Measurements from ENCODE around the gene POC1A. TPM values are rescaled to one million over a fixed set of nuclear protein-coding genes. Genes with fewer than 3 reads are reported as not detected.

The POC1A gene
- total RNA-seq, 3 donors from 2014 or later: 9.7 to 14.3 (median 11.7) TPM

- Mint-ChIP-seq H3K4me3 (no peak overlapping the region), H3K4me1 (ENCODE audit: low read depth) (peaks cover 21% of the 10 kb centered on the region), H3K36me3 (ENCODE audit: insufficient read depth) (no peaks in the 10 kb centered on the region), H3K9me3 (no peaks in the 10 kb centered on the region), H3K27me3 (ENCODE audit: low read depth) (no peaks in the 10 kb centered on the region)
- no peak for ATAC-seq
- DNase-seq: no peak
These were observed 66.5 kb downstream of the POC1A start for GRCh38 chr3:52087731-52088130.

DNA sequence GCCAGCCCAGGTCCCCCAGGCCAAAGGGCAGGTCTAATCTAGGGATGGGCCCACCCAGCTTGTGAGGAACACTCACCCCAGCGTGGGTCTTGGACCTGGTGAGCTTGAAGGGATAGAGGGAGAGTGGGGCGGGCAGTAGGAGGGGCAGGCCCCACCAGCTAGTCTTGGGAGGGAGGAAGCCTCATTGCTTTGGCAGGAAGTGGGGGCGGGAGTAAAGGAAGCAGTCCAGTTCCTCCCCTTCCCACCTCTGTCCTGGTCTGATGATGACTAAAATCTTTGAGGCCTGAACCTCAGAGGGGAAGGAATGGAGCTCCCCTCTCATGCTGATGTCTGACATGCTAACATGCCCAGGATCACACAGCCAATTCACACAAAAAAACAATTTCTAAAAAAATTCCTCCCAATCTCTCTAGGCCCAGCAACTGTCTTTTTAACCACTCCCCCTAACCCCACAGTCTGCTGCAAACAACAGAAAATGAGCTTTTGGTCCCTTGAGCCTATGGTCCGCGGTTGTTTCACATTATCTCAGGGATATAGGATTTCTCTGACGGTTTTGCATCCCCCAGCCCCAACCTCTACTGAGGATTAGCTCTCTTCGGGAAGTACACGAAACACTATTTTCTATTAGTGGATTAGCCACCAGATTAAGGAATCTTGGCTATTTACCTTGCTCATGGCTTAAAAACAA lies 67.1 kb downstream of the POC1A start:
- Mint-ChIP-seq H3K36me3 (ENCODE audit: insufficient read depth) (no peaks in the 10 kb centered on the region), H3K27me3 (ENCODE audit: low read depth) (no peaks in the 10 kb centered on the region), H3K4me1 (ENCODE audit: low read depth) (peaks cover 21% of the 10 kb centered on the region), H3K4me3 (no peak overlapping the region), H3K9me3 (no peaks in the 10 kb centered on the region)
- DNase-seq (no peak), ATAC-seq (no peak)

DNA sequence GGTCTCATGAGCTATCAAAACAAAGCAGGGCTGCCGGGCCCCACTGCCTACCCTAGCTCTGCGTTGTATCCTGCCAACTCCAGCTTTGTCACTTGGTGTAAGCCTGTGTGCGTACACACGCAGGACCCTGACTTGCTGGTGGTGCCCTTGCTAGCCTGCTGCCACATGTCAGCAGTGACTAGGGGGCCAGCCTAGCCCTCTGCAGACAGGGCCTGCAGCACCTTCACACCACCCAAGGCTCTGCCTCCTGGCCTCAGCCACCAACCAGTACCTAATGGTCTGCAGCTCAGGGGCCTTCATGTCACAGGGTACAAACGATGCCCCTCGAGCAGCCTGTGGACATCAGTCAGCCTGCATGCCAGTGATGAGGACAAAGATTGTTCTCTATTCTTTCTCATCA lies 67.8 kb downstream of the POC1A start:
- peaks cover 21% of the 10 kb centered on the region for H3K4me1 Mint-ChIP-seq (ENCODE audit: low read depth)
- H3K9me3 Mint-ChIP-seq: no peaks in the 10 kb centered on the region
- H3K4me3 Mint-ChIP-seq: no peak overlapping the region
- ATAC-seq (peak in 1 of 2 donors; percentile 13), DNase-seq (no peak)
- no peaks in the 10 kb centered on the region for H3K36me3 Mint-ChIP-seq (ENCODE audit: insufficient read depth)
- H3K27me3 Mint-ChIP-seq (ENCODE audit: low read depth): no peaks in the 10 kb centered on the region

- no peaks in the 10 kb centered on the region for H3K9me3 Mint-ChIP-seq
- H3K4me1 Mint-ChIP-seq (ENCODE audit: low read depth): peaks cover 21% of the 10 kb centered on the region
- no peak overlapping the region for H3K4me3 Mint-ChIP-seq
- H3K36me3 Mint-ChIP-seq (ENCODE audit: insufficient read depth): no peaks in the 10 kb centered on the region
- no peaks in the 10 kb centered on the region for H3K27me3 Mint-ChIP-seq (ENCODE audit: low read depth)
- DNase-seq: no peak
- peak; percentile 61 to 73 for ATAC-seq
These were observed 68.4 kb downstream of the POC1A start for GRCh38 chr3:52085681-52086282.

DNA sequence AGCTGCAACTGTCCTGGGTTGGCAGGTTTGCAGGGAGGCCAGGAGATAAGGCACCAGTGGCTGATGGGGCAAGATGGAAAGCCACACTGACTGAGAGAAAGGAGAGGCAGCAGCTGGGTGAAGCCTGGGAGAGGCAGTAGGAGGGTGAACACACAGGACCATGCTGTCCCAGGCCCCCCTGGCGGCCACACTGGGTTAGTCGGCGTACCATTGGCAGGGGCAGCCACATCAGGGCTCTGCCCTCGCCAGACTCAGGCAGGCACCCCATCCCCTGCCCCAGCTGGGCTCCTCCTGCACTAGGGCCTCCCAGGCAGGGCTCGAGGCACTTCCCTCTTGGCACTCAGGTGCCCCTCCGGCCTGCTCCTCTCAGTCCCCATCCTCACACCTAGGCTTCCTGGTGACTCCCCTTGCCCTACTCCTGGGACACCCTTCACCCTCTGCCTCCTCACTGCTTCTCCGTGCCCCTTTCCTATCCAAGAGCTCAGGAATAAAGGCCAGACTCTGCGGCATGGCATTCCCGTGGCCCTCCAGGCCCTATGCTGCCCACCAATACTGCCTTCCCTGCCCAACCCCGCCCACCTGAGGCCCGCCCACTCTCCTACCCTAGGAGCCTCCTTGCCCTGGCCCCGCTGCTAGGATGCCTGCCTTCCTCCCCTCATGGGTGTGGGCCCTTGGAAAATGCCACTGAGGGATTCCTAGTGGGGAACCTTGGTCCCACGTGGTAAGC lies 69.1 kb downstream of the POC1A start:
- Mint-ChIP-seq H3K4me1 (ENCODE audit: low read depth) (peaks cover 21% of the 10 kb centered on the region), H3K27me3 (ENCODE audit: low read depth) (no peaks in the 10 kb centered on the region), H3K36me3 (ENCODE audit: insufficient read depth) (no peaks in the 10 kb centered on the region), H3K4me3 (no peak overlapping the region), H3K9me3 (no peaks in the 10 kb centered on the region)
- DNase-seq: no peak
- ATAC-seq: no peak

GRCh38 chr3:52084216-52084945 lies 69.8 kb downstream of the POC1A start:
- H3K4me3 Mint-ChIP-seq: no peak overlapping the region
- no peaks in the 10 kb centered on the region for H3K9me3 Mint-ChIP-seq
- H3K36me3 Mint-ChIP-seq (ENCODE audit: insufficient read depth): no peaks in the 10 kb centered on the region
- ATAC-seq (no peak), DNase-seq (no peak)
- H3K27me3 Mint-ChIP-seq (ENCODE audit: low read depth): no peaks in the 10 kb centered on the region
- peaks cover 21% of the 10 kb centered on the region for H3K4me1 Mint-ChIP-seq (ENCODE audit: low read depth)

DNA sequence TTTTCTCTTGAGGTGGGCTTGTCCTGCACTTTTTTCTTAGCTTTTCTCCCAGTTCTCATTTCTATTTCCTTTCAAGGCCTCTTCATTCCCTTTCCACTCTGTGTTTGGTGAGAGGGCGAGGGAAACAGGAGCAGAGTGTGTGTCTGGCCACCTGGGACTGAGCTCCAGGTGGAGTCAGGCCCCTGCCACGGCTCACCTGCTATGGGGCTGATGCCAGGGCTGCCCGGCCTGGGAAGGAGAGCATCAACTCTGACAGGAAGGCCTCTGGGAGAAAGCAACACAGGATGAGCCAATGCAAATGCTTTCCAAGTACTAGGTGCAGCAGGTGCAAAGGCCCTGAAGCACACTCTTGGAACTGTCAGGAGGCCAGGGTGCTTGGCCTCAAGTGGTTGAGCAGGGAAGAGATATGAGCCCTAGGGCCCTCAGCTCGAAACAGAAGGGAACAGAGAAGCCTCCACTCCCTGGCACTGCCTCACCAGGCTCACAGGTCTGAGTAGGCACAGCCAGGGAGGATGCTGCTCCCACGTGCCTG lies 70.6 kb downstream of the POC1A start:
- ATAC-seq: no peak
- Mint-ChIP-seq H3K36me3 (ENCODE audit: insufficient read depth) (no peaks in the 10 kb centered on the region), H3K9me3 (no peaks in the 10 kb centered on the region), H3K4me3 (no peak overlapping the region), H3K27me3 (ENCODE audit: low read depth) (no peaks in the 10 kb centered on the region), H3K4me1 (ENCODE audit: low read depth) (peaks cover 21% of the 10 kb centered on the region)
- no peak for DNase-seq

GRCh38 chr3:52082951-52083350 lies 71.3 kb downstream of the POC1A start:
- H3K27me3 Mint-ChIP-seq (ENCODE audit: low read depth): no peaks in the 10 kb centered on the region
- no peak for ATAC-seq

DNA sequence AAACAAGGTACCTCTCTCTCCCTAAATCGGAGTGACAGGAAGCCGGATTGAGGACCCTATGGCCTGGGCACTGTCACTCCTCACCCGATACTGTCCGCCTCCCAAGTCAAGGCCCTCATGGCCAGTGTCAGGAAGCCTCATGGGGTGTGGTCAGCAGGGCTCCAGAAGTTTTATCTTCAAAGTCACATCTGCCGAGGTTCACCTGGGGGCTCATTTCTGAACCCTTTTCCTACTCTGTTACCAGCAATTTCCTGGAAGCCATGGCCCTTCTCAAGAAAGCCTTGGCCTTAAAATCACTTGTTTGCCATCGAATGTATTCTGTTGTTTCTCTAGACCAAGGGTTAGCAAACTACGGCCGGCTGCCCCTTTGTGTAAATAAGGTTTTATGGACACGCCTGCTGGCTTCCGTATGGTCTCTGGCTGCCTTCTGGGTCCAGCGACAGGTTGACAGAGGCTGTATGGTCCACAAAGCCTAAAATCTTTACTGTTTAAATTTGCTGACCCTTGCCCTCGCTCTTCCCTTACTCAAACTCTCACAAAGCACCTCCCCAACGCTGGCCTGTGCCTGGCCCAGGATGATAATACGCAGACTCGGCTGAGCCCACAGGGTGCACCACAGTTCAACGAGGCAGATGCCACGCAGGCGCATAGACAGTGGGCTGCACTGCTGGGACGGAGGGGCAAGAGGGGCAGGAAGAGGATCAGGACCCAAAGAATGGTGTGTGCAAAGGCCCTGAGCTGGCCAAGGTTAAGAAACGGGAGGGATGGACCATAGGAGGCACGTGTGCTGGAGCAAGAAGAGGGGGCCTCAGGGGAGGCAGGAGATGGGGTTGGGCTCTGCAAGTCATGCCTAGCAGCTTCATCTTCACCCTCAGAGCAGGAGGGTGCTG lies 73.1 kb downstream of the POC1A start:
- DNase-seq (no peak), ATAC-seq (no peak)
- no peaks in the 10 kb centered on the region for H3K9me3 Mint-ChIP-seq
- no peak overlapping the region for H3K4me3 Mint-ChIP-seq
- H3K4me1 Mint-ChIP-seq (ENCODE audit: low read depth): peaks cover 7% of the 10 kb centered on the region
- no peaks in the 10 kb centered on the region for H3K27me3 Mint-ChIP-seq (ENCODE audit: low read depth)
- no peaks in the 10 kb centered on the region for H3K36me3 Mint-ChIP-seq (ENCODE audit: insufficient read depth)

More at GRCh38 chr3:52082951-52083350, 71.3 kb downstream of the POC1A start:
- peaks cover 21% of the 10 kb centered on the region for H3K4me1 Mint-ChIP-seq (ENCODE audit: low read depth)
- no peak overlapping the region for H3K4me3 Mint-ChIP-seq
- no peaks in the 10 kb centered on the region for H3K36me3 Mint-ChIP-seq (ENCODE audit: insufficient read depth)
- H3K9me3 Mint-ChIP-seq: no peaks in the 10 kb centered on the region
- DNase-seq: no peak

DNA sequence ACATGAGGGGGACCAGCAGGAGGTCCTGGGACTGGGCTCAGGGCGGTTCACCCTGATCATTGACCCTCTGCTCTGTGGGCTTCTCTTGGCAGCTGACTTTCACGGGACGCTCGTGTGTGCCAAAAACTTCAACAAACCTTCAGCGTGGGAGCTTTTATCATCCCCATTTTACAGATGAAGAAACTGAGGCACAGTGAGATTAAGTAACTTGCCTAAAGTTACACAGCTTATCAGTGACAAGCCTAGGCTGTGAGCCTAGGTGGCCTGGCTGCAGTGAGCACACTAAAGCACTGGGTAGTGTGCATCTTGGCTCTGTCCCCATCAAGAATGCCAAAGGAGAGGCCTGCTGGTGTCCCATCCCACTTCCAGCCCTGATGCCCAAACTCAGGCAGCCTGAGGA lies 74.3 kb downstream of the POC1A start:
- no peaks in the 10 kb centered on the region for H3K27me3 Mint-ChIP-seq (ENCODE audit: low read depth)
- no peaks in the 10 kb centered on the region for H3K4me1 Mint-ChIP-seq (ENCODE audit: low read depth)
- H3K36me3 Mint-ChIP-seq (ENCODE audit: insufficient read depth): no peaks in the 10 kb centered on the region
- no peak overlapping the region for H3K4me3 Mint-ChIP-seq
- no peaks in the 10 kb centered on the region for H3K9me3 Mint-ChIP-seq
- DNase-seq: no peak
- no peak for ATAC-seq

- no peak for ATAC-seq
- H3K36me3 Mint-ChIP-seq (ENCODE audit: insufficient read depth): no peaks in the 10 kb centered on the region
- no peaks in the 10 kb centered on the region for H3K27me3 Mint-ChIP-seq (ENCODE audit: low read depth)
- DNase-seq: no peak
- H3K4me1 Mint-ChIP-seq (ENCODE audit: low read depth): no peaks in the 10 kb centered on the region
- no peaks in the 10 kb centered on the region for H3K9me3 Mint-ChIP-seq
- H3K4me3 Mint-ChIP-seq: no peak overlapping the region
These were observed 75.3 kb downstream of the POC1A start for GRCh38 chr3:52078781-52079560.

GRCh38 chr3:52077925-52078324 lies 76.3 kb downstream of the POC1A start:
- ATAC-seq: no peak

More at GRCh38 chr3:52077925-52078324, 76.3 kb downstream of the POC1A start:
- no peak for DNase-seq
- Mint-ChIP-seq H3K27me3 (ENCODE audit: low read depth) (no peaks in the 10 kb centered on the region), H3K4me3 (no peak overlapping the region), H3K9me3 (no peaks in the 10 kb centered on the region), H3K36me3 (ENCODE audit: insufficient read depth) (no peaks in the 10 kb centered on the region), H3K4me1 (ENCODE audit: low read depth) (no peaks in the 10 kb centered on the region)

Measured in activated T-cell treated with anti-CD3 and anti-CD28 coated beads, Interleukin-2, amount 50 U/mL, for 4 hours (primary cell).